ENCODE measurements around the gene AQP7.

DNA sequence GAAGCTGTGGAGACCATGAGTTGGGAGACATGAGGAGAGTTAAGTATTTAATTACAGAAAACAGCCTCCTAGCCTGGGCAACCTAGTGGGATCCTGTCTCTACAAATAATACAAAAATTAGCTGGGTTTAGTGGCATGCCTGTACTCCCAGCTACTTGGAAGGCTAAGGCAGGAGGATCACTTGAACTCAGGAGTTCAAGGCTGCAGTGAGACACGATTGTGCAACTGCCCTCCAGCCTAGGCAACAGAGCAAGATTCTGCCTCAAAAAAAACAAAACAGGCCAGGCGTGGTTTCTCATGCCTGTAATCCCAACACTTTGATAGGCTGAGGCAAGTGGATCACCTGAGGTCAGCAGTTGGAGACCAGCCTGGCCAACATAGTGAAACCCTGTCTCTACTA, 52.6 kb downstream of the AQP7 start:
- TF ChIP-seq, protein P1, sequence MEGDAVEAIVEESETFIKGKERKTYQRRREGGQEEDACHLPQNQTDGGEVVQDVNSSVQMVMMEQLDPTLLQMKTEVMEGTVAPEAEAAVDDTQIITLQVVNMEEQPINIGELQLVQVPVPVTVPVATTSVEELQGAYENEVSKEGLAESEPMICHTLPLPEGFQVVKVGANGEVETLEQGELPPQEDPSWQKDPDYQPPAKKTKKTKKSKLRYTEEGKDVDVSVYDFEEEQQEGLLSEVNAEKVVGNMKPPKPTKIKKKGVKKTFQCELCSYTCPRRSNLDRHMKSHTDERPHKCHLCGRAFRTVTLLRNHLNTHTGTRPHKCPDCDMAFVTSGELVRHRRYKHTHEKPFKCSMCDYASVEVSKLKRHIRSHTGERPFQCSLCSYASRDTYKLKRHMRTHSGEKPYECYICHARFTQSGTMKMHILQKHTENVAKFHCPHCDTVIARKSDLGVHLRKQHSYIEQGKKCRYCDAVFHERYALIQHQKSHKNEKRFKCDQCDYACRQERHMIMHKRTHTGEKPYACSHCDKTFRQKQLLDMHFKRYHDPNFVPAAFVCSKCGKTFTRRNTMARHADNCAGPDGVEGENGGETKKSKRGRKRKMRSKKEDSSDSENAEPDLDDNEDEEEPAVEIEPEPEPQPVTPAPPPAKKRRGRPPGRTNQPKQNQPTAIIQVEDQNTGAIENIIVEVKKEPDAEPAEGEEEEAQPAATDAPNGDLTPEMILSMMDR (IDR thresholded peaks at IDR 0.05; ENCODE audit: insufficient read depth, low read length, poor library complexity, severe bottlenecking) = no peak
- TF ChIP-seq EZH2phosphoT487 (conservative IDR thresholded peaks at IDR 0.05; ENCODE audit: low read length) = no peak

Data from SU-DHL-6 (cell line).